HEK293 (cell line): ENCODE data around the gene SLC4A8.
A peak's percentile ranks its signal among the peaks of the same experiment; 100 is the strongest.

Experiments
- CTCF ChIA-PET: fragments of 350-600 bp; formaldehyde crosslinking; extraction: SDS; loops from one replicate; lab custom pipeline; 2021; ENCODE audit warnings: antibody characterized with exemption; lab: Yijun Ruan, JAX
- POLR2A ChIA-PET: fragments of 300-600 bp; formaldehyde crosslinking; extraction: SDS; loops from one replicate; lab custom pipeline; 2020; ENCODE audit warnings: antibody characterized with exemption, inconsistent platforms; lab: Yijun Ruan, JAX
- H3K27ac ChIP-seq: fragments of 200-500 bp; sonication (Bioruptor generic); 2 replicates; pipeline ENCODE4 v1.5.1; 2014; ENCODE audit warnings: low read depth, low read length, control low read depth, inconsistent platforms; ENCODE audit errors: extremely low read depth
- H3K36me3 ChIP-seq, 2 experiments: fragments of 200-500 bp in 1 of 2; sonication (Bioruptor generic) in 1 of 2; 1 replicate in 1 of 2; 2 replicates in 1 of 2; pipeline ENCODE4 v1.5.1; 2014 to 2017; ENCODE audit warnings: inconsistent platforms in 2 of 2, low read length in 2 of 2; ENCODE audit not compliant: control insufficient read depth in 2 of 2, insufficient read depth in 1 of 2
- H3K4me1 ChIP-seq: fragments of 200-500 bp; sonication (Bioruptor generic); 2 replicates; pipeline ENCODE4 v1.5.1; 2014; ENCODE audit warnings: mild to moderate bottlenecking, low read length, inconsistent platforms; ENCODE audit not compliant: control insufficient read depth, insufficient read depth
- H3K4me3 ChIP-seq: 2 replicates; pipeline ENCODE4 v1.5.1; 2011; ENCODE audit warnings: low read depth, mild to moderate bottlenecking, control low read depth, low read length, moderate library complexity
- H3K9me3 ChIP-seq: fragments of 200-500 bp; sonication (Bioruptor generic); 2 replicates; pipeline ENCODE4 v1.5.1; 2014; ENCODE audit warnings: low read depth, low read length, inconsistent platforms; ENCODE audit not compliant: control insufficient read depth, insufficient read depth
- EGR2 ChIP-seq: fragments of 450-650 bp; formaldehyde crosslinking; IDR thresholded peaks from 2 replicates; pipeline ENCODE4 v1.5.1; 2016; ENCODE audit warnings: low read depth, missing biosample characterization, missing genetic modification characterization
- GLIS2 ChIP-seq: fragments of 450-650 bp; formaldehyde crosslinking; IDR thresholded peaks from 2 replicates; pipeline ENCODE4 v1.5.1; 2016; ENCODE audit warnings: missing biosample characterization, missing genetic modification characterization
- HOXC10 ChIP-seq: sonication (generic); formaldehyde crosslinking; IDR thresholded peaks from 2 replicates; pipeline ENCODE4 v1.8.1; 2023; ENCODE audit warnings: mild to moderate bottlenecking, missing genetic modification reagents
- OSR2 ChIP-seq: fragments of 450-650 bp; formaldehyde crosslinking; IDR thresholded peaks from 2 replicates; pipeline ENCODE4 v1.5.1; 2016; ENCODE audit warnings: missing biosample characterization, missing genetic modification characterization
- SP7 ChIP-seq: fragments of 450-650 bp; formaldehyde crosslinking; IDR thresholded peaks from 2 replicates; pipeline ENCODE4 v1.5.1; 2016; ENCODE audit warnings: missing biosample characterization, missing genetic modification characterization
- TCF7L2 ChIP-seq: IDR thresholded peaks from 2 replicates; pipeline ENCODE4 v1.6.1; 2011; ENCODE audit warnings: low read depth, mild to moderate bottlenecking, inconsistent platforms, low read length, moderate library complexity, borderline replicate concordance
- ZFHX2 ChIP-seq: fragments of 450-650 bp; formaldehyde crosslinking; conservative IDR thresholded peaks from 2 replicates; pipeline ENCODE4 v1.5.1; 2016; ENCODE audit warnings: missing biosample characterization, missing genetic modification characterization
- ZNF175 ChIP-seq: fragments of 450-650 bp; formaldehyde crosslinking; IDR thresholded peaks from 2 replicates; pipeline ENCODE4 v1.5.1; 2016; ENCODE audit warnings: missing biosample characterization, missing genetic modification characterization
- ZNF202 ChIP-seq: fragments of 450-650 bp; formaldehyde crosslinking; IDR thresholded peaks from 2 replicates; pipeline ENCODE4 v1.5.1; 2016; ENCODE audit warnings: missing biosample characterization, missing genetic modification characterization, borderline replicate concordance
- ZNF324 ChIP-seq: fragments of 450-650 bp; formaldehyde crosslinking; IDR thresholded peaks from 2 replicates; pipeline ENCODE4 v1.5.1; 2016; ENCODE audit warnings: missing biosample characterization, missing genetic modification characterization
- ZNF335 ChIP-seq: fragments of 450-650 bp; formaldehyde crosslinking; conservative IDR thresholded peaks from 2 replicates; pipeline ENCODE4 v1.5.1; 2016; ENCODE audit warnings: missing biosample characterization, missing genetic modification characterization
- ZNF394 ChIP-seq: fragments of 450-650 bp; formaldehyde crosslinking; IDR thresholded peaks from 2 replicates; pipeline ENCODE4 v1.5.1; 2016; ENCODE audit warnings: missing biosample characterization, missing genetic modification characterization, mild to moderate bottlenecking, moderate library complexity, borderline replicate concordance
- ZNF416 ChIP-seq: fragments of 450-650 bp; formaldehyde crosslinking; IDR thresholded peaks from 2 replicates; pipeline ENCODE4 v1.5.1; 2016; ENCODE audit warnings: missing biosample characterization, missing genetic modification characterization
- ZNF529 ChIP-seq: fragments of 450-650 bp; formaldehyde crosslinking; IDR thresholded peaks from 2 replicates; pipeline ENCODE4 v1.5.1; 2017; ENCODE audit warnings: missing genetic modification characterization, missing biosample characterization; ENCODE audit not compliant: insufficient replicate concordance
- ZNF660 ChIP-seq: fragments of 450-650 bp; IDR thresholded peaks from 2 replicates; pipeline ENCODE4 v1.5.1; 2018; ENCODE audit warnings: missing biosample characterization, mild to moderate bottlenecking, missing genetic modification characterization
- ZNF768 ChIP-seq: fragments of 450-650 bp; formaldehyde crosslinking; IDR thresholded peaks from 2 replicates; pipeline ENCODE4 v1.5.1; 2018; ENCODE audit warnings: missing biosample characterization, mild to moderate bottlenecking, missing genetic modification characterization
- ZNF785 ChIP-seq: fragments of 450-650 bp; formaldehyde crosslinking; IDR thresholded peaks from 2 replicates; pipeline ENCODE4 v1.5.1; 2016; ENCODE audit warnings: missing biosample characterization, missing genetic modification characterization
- ZNF791 ChIP-seq: fragments of 450-650 bp; formaldehyde crosslinking; IDR thresholded peaks from 2 replicates; pipeline ENCODE4 v1.5.1; 2016; ENCODE audit warnings: missing biosample characterization, missing genetic modification characterization
- ZSCAN16 ChIP-seq: fragments of 450-650 bp; formaldehyde crosslinking; IDR thresholded peaks from 2 replicates; pipeline ENCODE4 v1.5.1; 2016; ENCODE audit warnings: missing biosample characterization, missing genetic modification characterization
- ZXDB ChIP-seq: fragments of 450-650 bp; formaldehyde crosslinking; IDR thresholded peaks from 2 replicates; pipeline ENCODE4 v1.5.1; 2016; ENCODE audit warnings: missing biosample characterization, missing genetic modification characterization
- TF ChIP-seq, protein P1 (sequence below): fragments of 450-650 bp; formaldehyde crosslinking; IDR thresholded peaks from 2 replicates; pipeline ENCODE4 v1.5.1; 2016; ENCODE audit warnings: missing biosample characterization, missing genetic modification characterization
- TF ChIP-seq, protein P2 (sequence below): fragments of 450-650 bp; formaldehyde crosslinking; IDR thresholded peaks from 2 replicates; pipeline ENCODE4 v1.5.1; 2016; ENCODE audit warnings: missing biosample characterization, missing genetic modification characterization, low read depth

The SLC4A8 gene

DNA sequence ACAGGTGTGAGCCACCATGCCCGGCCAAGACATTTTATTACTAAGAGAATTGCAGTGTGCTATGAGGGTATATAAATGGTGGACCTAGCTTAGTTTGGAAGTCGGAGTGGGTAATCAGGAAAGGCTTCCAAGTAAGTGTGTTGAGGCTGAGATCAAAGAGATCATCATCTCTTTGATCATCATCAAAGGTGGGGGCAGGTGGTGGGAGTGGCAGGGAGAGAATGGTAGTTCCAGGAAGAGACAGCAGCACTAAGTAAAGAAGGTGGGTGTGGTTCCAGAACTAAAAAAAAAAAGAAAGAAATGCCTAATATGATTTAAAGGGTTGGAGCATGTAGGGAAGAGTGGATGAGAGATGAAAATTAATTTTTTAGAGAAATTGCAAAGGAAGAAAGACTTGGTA, 14.7 kb downstream of the SLC4A8 start:
- H3K9me3 ChIP-seq = no peaks in the 10 kb centered on the region
- CTCF ChIA-PET = interaction anchor here (0.5 to 1.3 kb wide), 4 partner anchors 15 to 94 kb away, joined by 3 read pairs; partner anchors contain the start of gene SLC4A8
- POLR2A ChIA-PET = no interaction called here
- H3K4me1 ChIP-seq = no peaks in the 10 kb centered on the region; the same call in 1 of the 2 replicates
- H3K27ac ChIP-seq = no peak overlapping the region
- H3K36me3 ChIP-seq = no peaks in the 10 kb centered on the region
- no peak overlapping the region for H3K4me3 ChIP-seq
- TF ChIP-seq ZXDB (tag by site-specific recombination) = no peak
- no peak for TF ChIP-seq TCF7L2
- TF ChIP-seq HOXC10 = no peak
- TF ChIP-seq OSR2 = no peak
- TF ChIP-seq ZNF768 (tag by site-specific recombination) = no peak
- TF ChIP-seq, protein P1, sequence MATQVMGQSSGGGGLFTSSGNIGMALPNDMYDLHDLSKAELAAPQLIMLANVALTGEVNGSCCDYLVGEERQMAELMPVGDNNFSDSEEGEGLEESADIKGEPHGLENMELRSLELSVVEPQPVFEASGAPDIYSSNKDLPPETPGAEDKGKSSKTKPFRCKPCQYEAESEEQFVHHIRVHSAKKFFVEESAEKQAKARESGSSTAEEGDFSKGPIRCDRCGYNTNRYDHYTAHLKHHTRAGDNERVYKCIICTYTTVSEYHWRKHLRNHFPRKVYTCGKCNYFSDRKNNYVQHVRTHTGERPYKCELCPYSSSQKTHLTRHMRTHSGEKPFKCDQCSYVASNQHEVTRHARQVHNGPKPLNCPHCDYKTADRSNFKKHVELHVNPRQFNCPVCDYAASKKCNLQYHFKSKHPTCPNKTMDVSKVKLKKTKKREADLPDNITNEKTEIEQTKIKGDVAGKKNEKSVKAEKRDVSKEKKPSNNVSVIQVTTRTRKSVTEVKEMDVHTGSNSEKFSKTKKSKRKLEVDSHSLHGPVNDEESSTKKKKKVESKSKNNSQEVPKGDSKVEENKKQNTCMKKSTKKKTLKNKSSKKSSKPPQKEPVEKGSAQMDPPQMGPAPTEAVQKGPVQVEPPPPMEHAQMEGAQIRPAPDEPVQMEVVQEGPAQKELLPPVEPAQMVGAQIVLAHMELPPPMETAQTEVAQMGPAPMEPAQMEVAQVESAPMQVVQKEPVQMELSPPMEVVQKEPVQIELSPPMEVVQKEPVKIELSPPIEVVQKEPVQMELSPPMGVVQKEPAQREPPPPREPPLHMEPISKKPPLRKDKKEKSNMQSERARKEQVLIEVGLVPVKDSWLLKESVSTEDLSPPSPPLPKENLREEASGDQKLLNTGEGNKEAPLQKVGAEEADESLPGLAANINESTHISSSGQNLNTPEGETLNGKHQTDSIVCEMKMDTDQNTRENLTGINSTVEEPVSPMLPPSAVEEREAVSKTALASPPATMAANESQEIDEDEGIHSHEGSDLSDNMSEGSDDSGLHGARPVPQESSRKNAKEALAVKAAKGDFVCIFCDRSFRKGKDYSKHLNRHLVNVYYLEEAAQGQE (tag by site-specific recombination) = no peak
- no peak for TF ChIP-seq GLIS2
- no peak for TF ChIP-seq ZSCAN16
- no peak for TF ChIP-seq ZNF529
- TF ChIP-seq EGR2 = no peak
- TF ChIP-seq ZNF660 = no peak
- no peak for TF ChIP-seq ZNF202 (tag by site-specific recombination)
- no peak for TF ChIP-seq ZNF175
- TF ChIP-seq ZNF791 (tag by site-specific recombination) = no peak
- TF ChIP-seq ZNF785 (tag by site-specific recombination) = no peak

DNA sequence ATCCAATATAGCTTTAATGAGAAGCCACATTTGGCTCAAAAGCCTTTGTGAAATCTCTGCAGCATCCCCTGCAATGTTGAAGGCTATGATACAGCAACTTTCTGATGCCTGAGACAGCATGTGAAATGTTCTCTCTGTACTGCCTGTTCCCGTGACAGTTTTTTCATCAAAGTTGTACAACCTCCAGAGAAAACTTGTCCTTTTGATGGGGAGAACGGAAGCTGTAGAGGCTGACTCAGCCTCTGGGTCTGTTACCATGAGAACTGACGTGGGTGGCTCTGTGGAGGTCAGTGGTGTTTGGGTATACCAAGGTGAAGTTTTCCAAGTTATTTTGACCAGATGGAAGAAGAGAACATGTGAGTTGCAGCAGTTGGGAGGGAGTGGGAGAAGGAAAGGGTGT, 17.0 kb downstream of the SLC4A8 start:
- Histone ChIP-seq H3K27ac (no peak overlapping the region), H3K36me3 (no peaks in the 10 kb centered on the region), H3K4me1 (no peaks in the 10 kb centered on the region), H3K4me3 (no peak overlapping the region), H3K9me3 (no peaks in the 10 kb centered on the region)
- 0 out of 2 replicates have a peak, but pooled peaks have one; percentile 33 for TF ChIP-seq ZNF335 (tag by site-specific recombination)
- TF ChIP-seq ZFHX2 (tag by site-specific recombination) = peak; percentile 46; the same call in 1 of the 2 replicates
- TF ChIP-seq ZNF416 (tag by site-specific recombination) = no peak
- ChIA-PET CTCF (interaction anchor here (0.6 to 1.2 kb wide), 2 partner anchors 20 kb away, joined by 3 read pairs; no protein-coding TSS in a partner anchor), POLR2A (no interaction called here)

DNA sequence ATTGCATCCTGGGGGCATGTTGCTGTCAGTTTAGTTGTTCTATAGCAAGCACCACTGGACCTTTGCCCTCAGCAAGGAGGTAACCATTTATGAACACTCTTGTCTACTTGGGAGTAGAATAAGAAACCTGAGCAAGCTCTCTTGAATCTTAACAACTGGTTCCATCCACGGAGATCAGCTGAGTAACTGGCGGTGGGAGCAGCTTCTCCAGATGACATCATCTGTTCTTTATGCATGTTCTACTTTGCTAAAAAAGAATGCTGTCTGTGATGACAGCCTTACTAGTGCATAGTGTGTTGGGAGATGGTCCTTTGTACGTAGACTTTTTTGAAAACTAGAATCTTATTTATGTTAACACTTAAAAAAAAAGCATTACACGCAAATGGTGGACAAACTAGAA, 17.7 kb downstream of the SLC4A8 start:
- H3K27ac ChIP-seq = no peak overlapping the region
- no peaks in the 10 kb centered on the region for H3K36me3 ChIP-seq
- no peaks in the 10 kb centered on the region for H3K4me1 ChIP-seq
- CTCF ChIA-PET = interaction anchor here (0.7 kb wide), 1 partner anchor 97 kb away, joined by 3 read pairs; no protein-coding TSS in a partner anchor
- no peaks in the 10 kb centered on the region for H3K9me3 ChIP-seq
- no peak overlapping the region for H3K4me3 ChIP-seq
- TF ChIP-seq SP7 (tag by site-specific recombination) (peak; percentile 55), ZNF324 (tag by site-specific recombination) (no peak), ZNF394 (tag by site-specific recombination) (peak; percentile 91)
- TF ChIP-seq, protein P2, sequence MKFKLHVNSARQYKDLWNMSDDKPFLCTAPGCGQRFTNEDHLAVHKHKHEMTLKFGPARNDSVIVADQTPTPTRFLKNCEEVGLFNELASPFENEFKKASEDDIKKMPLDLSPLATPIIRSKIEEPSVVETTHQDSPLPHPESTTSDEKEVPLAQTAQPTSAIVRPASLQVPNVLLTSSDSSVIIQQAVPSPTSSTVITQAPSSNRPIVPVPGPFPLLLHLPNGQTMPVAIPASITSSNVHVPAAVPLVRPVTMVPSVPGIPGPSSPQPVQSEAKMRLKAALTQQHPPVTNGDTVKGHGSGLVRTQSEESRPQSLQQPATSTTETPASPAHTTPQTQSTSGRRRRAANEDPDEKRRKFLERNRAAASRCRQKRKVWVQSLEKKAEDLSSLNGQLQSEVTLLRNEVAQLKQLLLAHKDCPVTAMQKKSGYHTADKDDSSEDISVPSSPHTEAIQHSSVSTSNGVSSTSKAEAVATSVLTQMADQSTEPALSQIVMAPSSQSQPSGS = peak; percentile 62
- TF ChIP-seq, all 188 proteins: peak for 3
- POLR2A ChIA-PET = no interaction called here
